Stomach smooth muscle (tissue), 2 donors: ENCODE data around the gene CIDEA.

Source experiments
- H3K27ac ChIP-seq: one replicate; pipeline ENCODE4 v1.7.0; 2013; ENCODE audit warnings: mild to moderate bottlenecking, low read length, inconsistent platforms
- H3K27me3 ChIP-seq, 2 donors: one replicate each; pipeline ENCODE4 v1.7.0; 2013; ENCODE audit warnings: low read length in 2 of 2; ENCODE audit not compliant: insufficient read depth in 2 of 2, control insufficient read depth in 1 of 2
- H3K36me3 ChIP-seq, 2 donors: one replicate each; pipeline ENCODE4 v1.7.0; 2013; ENCODE audit warnings: low read length in 2 of 2; ENCODE audit not compliant: control insufficient read depth in 2 of 2, insufficient read depth in 2 of 2
- H3K4me1 ChIP-seq: one replicate; pipeline ENCODE4 v1.7.0; 2013; ENCODE audit warnings: low read length; ENCODE audit not compliant: control insufficient read depth, insufficient read depth
- H3K4me3 ChIP-seq, 2 donors: one replicate each; pipeline ENCODE4 v1.7.0; 2013; ENCODE audit warnings: low read length in 2 of 2
- H3K9ac ChIP-seq, 2 donors: one replicate each; pipeline ENCODE4 v1.7.0; 2013; ENCODE audit warnings: low read length in 2 of 2, mild to moderate bottlenecking in 1 of 2
- H3K9me3 ChIP-seq, 2 donors: one replicate each; pipeline ENCODE4 v1.7.0; 2013; ENCODE audit warnings: low read length in 2 of 2; ENCODE audit not compliant: control insufficient read depth in 2 of 2
- donor health status: healthy.
- donor health status: Pancreatic carcinoma.

The CIDEA gene

GRCh38 chr18:12321333-12321732 is 67.2 kb downstream of the CIDEA start:
- no peak overlapping the region for H3K4me3 ChIP-seq
- peaks cover 26% of the 10 kb centered on the region for H3K4me1 ChIP-seq
- H3K36me3 ChIP-seq = peaks cover 22 to 26% of the 10 kb centered on the region in 2 donors
- H3K9ac ChIP-seq = no peak overlapping the region
- no peaks in the 10 kb centered on the region for H3K9me3 ChIP-seq
- no peaks in the 10 kb centered on the region for H3K27me3 ChIP-seq
- peak overlapping the region; percentile 42 for H3K27ac ChIP-seq

- Histone ChIP-seq H3K4me3 (no peak overlapping the region), H3K9ac (no peak overlapping the region), H3K27me3 (no peaks in the 10 kb centered on the region), H3K4me1 (peaks cover 20% of the 10 kb centered on the region), H3K9me3 (no peaks in the 10 kb centered on the region), H3K36me3 (peaks cover 44 to 52% of the 10 kb centered on the region in 2 donors), H3K27ac (no peak overlapping the region)
These were observed 71.0 kb downstream of the CIDEA start for GRCh38 chr18:12324991-12325725.

DNA sequence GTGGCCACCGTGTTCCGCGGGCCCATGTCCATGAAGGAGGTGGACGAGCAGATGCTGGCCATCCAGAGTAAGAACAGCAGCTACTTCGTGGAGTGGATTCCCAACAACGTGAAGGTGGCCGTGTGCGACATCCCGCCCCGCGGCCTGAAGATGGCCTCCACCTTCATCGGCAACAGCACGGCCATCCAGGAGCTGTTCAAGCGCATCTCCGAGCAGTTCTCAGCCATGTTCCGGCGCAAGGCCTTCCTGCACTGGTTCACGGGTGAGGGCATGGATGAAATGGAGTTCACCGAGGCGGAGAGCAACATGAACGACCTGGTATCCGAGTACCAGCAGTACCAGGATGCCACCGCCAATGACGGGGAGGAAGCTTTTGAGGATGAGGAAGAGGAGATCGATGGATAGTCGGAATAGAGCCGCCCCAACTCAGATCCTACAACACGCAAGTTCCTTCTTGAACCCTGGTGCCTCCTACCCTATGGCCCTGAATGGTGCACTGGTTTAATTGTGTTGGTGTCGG is 71.6 kb downstream of the CIDEA start:
- H3K4me1 ChIP-seq = peaks cover 20% of the 10 kb centered on the region
- H3K27ac ChIP-seq = peak overlapping the region; percentile 60
- H3K9ac ChIP-seq = no peak overlapping the region
- H3K36me3 ChIP-seq = peaks cover 45 to 50% of the 10 kb centered on the region in 2 donors
- H3K4me3 ChIP-seq = no peak overlapping the region
- H3K9me3 ChIP-seq = no peaks in the 10 kb centered on the region
- no peaks in the 10 kb centered on the region for H3K27me3 ChIP-seq

- no peak overlapping the region for H3K9ac ChIP-seq
- H3K4me3 ChIP-seq = no peak overlapping the region
- peaks cover 17% of the 10 kb centered on the region for H3K4me1 ChIP-seq
- peak overlapping the region; percentile 60 for H3K27ac ChIP-seq
- H3K27me3 ChIP-seq = no peaks in the 10 kb centered on the region
- peaks cover 42 to 44% of the 10 kb centered on the region in 2 donors for H3K36me3 ChIP-seq
- H3K9me3 ChIP-seq = no peaks in the 10 kb centered on the region
These were observed 72.7 kb downstream of the CIDEA start for GRCh38 chr18:12326711-12327460.
